HG02885 (cell line): ENCODE measurements around the gene RNF169.
A peak's percentile ranks its signal among the peaks of the same experiment; 100 is the strongest.

Source experiments
- ATAC-seq: cut with Tn5 transposase; IDR thresholded peaks from one replicate; pipeline ENCODE4 v1.9.1; 2021; ENCODE audit warnings: mild to moderate bottlenecking; ENCODE audit not compliant: unreplicated experiment, poor library complexity

The RNF169 gene

GRCh38 chr11:74755395-74755995 is 6.8 kb downstream of the RNF169 start:
- ATAC-seq = no peak

- ATAC-seq = no peak
Measured at GRCh38 chr11:74756571-74756970, 7.9 kb downstream of the RNF169 start.

- ATAC-seq = no peak
Measured at GRCh38 chr11:74766905-74767304, 18.3 kb downstream of the RNF169 start.

- peak; percentile 60 for ATAC-seq
Measured at GRCh38 chr11:74768172-74768651, 19.6 kb downstream of the RNF169 start.

GRCh38 chr11:74769055-74769707 is 20.5 kb downstream of the RNF169 start:
- no peak for ATAC-seq

- no peak for ATAC-seq
Measured at GRCh38 chr11:74770456-74770855, 21.8 kb downstream of the RNF169 start.

- no peak for ATAC-seq
Measured at GRCh38 chr11:74771139-74771538, 22.5 kb downstream of the RNF169 start.

GRCh38 chr11:74773476-74773875 is 24.8 kb downstream of the RNF169 start:
- no peak for ATAC-seq

GRCh38 chr11:74775762-74776161 is 27.1 kb downstream of the RNF169 start:
- ATAC-seq = no peak

GRCh38 chr11:74776546-74776945 is 27.9 kb downstream of the RNF169 start:
- no peak for ATAC-seq

- no peak for ATAC-seq
Measured at GRCh38 chr11:74777038-74777437, 28.4 kb downstream of the RNF169 start.

- ATAC-seq = no peak
Measured at GRCh38 chr11:74777877-74778276, 29.2 kb downstream of the RNF169 start.

- no peak for ATAC-seq
Measured at GRCh38 chr11:74778581-74778980, 29.9 kb downstream of the RNF169 start.

- ATAC-seq = no peak
Measured at GRCh38 chr11:74780248-74781005, 31.8 kb downstream of the RNF169 start.

GRCh38 chr11:74783241-74783871 is 34.7 kb downstream of the RNF169 start:
- ATAC-seq = peak; percentile 84

- ATAC-seq = peak; percentile 48
Measured at GRCh38 chr11:74784234-74784633, 35.6 kb downstream of the RNF169 start.

GRCh38 chr11:74784726-74785125 is 36.1 kb downstream of the RNF169 start:
- ATAC-seq = no peak

GRCh38 chr11:74786574-74786973 is 37.9 kb downstream of the RNF169 start:
- ATAC-seq = no peak

- ATAC-seq = no peak
Measured at GRCh38 chr11:74791333-74792100, 42.9 kb downstream of the RNF169 start.

GRCh38 chr11:74806267-74806666 is 57.6 kb downstream of the RNF169 start:
- no peak for ATAC-seq
